Kidney epithelial cell (primary cell): ENCODE results near the gene BCR. TPM values are rescaled to one million over a fixed set of nuclear protein-coding genes. Genes with fewer than 3 reads are reported as not detected.

Experiments
- DNase-seq: peaks from one replicate; pipeline ENCODE4 v3.0.0-alpha.2; 2010; ENCODE audit warnings: low read depth
- H3K27me3 ChIP-seq: 2 replicates; pipeline ENCODE4 v1.6.0; 2011; ENCODE audit warnings: low read length; ENCODE audit not compliant: control insufficient read depth, insufficient read depth
- H3K36me3 ChIP-seq: 2 replicates; pipeline ENCODE4 v1.5.1; 2011; ENCODE audit warnings: low read length; ENCODE audit not compliant: control insufficient read depth, insufficient read depth
- H3K4me3 ChIP-seq: 2 replicates; pipeline ENCODE4 v1.5.1; 2011; ENCODE audit warnings: low read depth, mild to moderate bottlenecking, control low read depth, low read length
- total RNA-seq: library from RNA; depleted of rRNA; stranded (reverse); fragments of >200 nt; gene quantifications from 2 replicates; pipeline ENCODE4 v1.2.3, GENCODE V29; 2015
- TF ChIP-seq, protein P1 (sequence below): IDR thresholded peaks from 2 replicates; pipeline ENCODE4 v1.5.1; 2011; ENCODE audit warnings: mild to moderate bottlenecking, moderate library complexity, low read length, control low read depth, inconsistent platforms; ENCODE audit not compliant: insufficient read depth, poor library complexity, severe bottlenecking

BCR gene
- total RNA-seq, 1 donor from 2014 or later, result 42.5 TPM

DNA sequence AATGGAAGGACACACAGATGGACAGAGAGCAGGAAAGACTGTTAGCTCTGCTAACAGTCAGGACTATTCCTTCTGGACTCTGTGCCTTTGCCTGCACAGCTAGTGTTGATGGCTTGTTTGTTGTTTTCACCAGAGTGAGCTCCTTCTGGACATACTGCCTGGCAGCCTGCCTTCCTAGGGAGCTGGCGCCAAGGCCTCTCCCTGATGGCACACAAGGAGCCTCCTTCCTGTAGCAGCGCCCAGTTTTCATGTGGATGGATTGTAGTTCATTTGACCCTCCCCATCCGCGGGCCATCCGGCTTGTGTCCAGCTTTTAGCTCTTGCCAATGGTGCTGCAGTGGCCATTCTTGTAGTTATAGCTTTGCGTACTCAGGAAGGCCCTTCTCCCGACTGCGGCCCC, 16.6 kb upstream of the BCR start:
- H3K4me3 ChIP-seq, result no peak overlapping the region
- H3K36me3 ChIP-seq, result no peaks in the 10 kb centered on the region
- H3K27me3 ChIP-seq, result peaks cover 2% of the 10 kb centered on the region
- TF ChIP-seq, protein P1, sequence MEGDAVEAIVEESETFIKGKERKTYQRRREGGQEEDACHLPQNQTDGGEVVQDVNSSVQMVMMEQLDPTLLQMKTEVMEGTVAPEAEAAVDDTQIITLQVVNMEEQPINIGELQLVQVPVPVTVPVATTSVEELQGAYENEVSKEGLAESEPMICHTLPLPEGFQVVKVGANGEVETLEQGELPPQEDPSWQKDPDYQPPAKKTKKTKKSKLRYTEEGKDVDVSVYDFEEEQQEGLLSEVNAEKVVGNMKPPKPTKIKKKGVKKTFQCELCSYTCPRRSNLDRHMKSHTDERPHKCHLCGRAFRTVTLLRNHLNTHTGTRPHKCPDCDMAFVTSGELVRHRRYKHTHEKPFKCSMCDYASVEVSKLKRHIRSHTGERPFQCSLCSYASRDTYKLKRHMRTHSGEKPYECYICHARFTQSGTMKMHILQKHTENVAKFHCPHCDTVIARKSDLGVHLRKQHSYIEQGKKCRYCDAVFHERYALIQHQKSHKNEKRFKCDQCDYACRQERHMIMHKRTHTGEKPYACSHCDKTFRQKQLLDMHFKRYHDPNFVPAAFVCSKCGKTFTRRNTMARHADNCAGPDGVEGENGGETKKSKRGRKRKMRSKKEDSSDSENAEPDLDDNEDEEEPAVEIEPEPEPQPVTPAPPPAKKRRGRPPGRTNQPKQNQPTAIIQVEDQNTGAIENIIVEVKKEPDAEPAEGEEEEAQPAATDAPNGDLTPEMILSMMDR, result no peak
- no peak for DNase-seq

- peaks cover 2% of the 10 kb centered on the region for H3K27me3 ChIP-seq
- no peak for DNase-seq
- no peaks in the 10 kb centered on the region for H3K36me3 ChIP-seq
- TF ChIP-seq, protein P1, result no peak
- no peak overlapping the region for H3K4me3 ChIP-seq
Observed at GRCh38 chr22:23164091-23164490, 16.2 kb upstream of the BCR start.

DNA sequence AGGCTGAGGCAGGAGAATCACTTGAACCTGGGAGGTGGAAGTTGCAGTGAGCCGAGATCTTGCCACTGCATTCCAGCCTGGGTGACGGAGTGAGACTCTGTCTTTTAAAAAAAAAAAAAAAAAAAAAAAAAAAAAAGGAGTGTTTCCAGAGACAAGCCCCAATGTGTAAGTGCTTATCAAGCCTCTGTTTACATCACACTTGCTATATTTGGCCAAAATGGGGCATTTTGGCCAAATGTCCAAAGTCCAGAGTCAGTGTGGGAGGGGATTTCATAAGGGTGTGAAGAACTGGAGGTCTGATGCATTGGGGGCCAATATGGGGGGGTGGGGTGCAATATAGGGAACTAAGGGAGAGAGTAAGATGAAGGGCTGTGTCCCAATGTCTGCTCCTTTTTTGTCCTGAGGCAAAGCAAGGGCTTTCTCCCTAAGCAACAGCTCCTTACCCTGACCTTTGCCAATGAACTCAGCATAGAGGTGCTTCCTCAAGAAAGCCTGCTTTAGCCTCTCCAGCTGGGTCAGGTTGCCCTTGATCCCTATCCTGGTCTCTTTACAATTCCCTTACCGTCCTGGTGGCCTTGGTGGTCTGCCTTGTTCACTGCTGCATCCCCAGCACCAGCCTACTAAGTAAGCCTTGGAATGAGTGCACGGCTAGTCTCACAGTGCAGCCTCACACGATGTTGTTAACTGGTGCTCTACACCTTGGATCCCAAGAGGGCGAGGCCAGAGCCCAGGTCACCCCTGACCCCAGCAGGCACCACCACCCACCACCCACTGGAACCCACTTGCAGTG, 14.1 kb upstream of the BCR start:
- H3K4me3 ChIP-seq, result no peak overlapping the region
- DNase-seq, result no peak
- no peaks in the 10 kb centered on the region for H3K36me3 ChIP-seq
- H3K27me3 ChIP-seq, result peaks cover 2% of the 10 kb centered on the region
- TF ChIP-seq, protein P1, result no peak

DNA sequence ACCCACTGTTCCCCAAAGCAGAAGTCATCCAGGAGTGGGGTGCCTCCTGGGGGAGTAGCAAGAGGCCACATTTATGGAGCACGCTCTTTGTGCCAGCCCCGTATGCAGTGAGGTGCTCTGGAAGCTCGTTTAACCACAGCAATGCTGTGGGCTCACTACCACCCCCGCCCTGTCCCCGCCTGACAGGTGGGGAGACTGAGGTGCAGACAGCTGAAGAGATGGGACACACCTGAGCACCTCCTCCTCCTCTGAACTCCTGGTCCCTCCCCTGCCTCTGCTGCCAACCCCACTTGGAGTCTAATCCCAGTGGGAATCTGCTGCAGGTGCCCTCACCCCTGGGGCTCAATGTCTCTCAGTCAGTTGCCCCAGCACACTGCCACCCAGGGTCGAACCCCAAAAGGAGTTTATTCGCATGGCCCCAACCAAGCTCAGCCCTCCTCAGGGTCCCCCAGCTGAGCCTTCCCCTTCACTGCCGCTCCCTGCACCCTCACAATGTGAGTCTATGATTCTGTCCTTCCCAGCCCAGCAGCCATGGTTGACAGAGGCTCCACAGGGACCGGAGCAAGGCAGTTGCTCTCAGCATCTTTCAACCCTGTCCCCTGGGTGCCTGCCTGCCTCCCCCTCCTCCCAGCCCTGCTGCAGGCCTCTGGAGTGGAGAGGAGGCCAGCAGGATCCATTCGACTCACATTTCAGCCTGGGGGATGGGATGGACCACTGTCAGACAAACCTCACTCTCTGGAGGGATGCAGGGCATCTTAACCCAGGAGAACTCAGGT, 13.3 kb upstream of the BCR start:
- TF ChIP-seq, protein P1, result no peak
- no peak for DNase-seq
- H3K27me3 ChIP-seq, result peaks cover 2% of the 10 kb centered on the region
- H3K4me3 ChIP-seq, result no peak overlapping the region
- H3K36me3 ChIP-seq, result no peaks in the 10 kb centered on the region

DNA sequence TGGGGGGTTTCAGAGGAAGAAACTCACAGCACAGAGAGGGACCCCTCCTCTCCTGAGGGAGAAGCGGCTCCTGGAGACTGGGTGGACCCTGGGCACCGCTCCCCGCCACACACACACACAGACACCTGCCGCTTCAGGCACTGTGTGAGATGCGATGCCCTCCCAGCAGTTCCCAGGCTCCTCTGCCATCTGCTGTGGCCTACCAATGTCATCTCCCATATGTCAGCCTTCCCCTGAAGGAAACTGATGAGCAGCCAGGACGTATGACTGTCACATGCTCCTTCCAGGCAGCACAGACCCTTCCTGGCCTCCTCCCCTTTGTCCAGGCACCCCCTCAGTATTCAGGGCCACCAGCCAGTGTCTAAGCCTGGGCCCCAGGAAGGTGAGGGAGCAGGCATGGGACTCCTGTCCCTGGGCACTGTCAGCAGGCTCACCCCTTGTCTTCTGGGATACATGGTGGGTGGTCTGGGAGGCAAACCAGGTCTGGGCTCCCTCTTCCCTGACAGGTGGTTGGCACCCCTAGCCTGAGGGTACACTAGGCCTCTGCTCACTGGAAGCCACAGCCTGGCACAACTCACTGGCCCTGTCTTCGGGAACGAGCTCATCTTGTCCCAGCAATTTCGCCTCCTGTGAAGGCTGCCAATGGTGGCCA, 11.8 kb upstream of the BCR start:
- no peak for DNase-seq
- TF ChIP-seq, protein P1, result no peak
- peaks cover 2% of the 10 kb centered on the region for H3K27me3 ChIP-seq
- no peaks in the 10 kb centered on the region for H3K36me3 ChIP-seq
- no peak overlapping the region for H3K4me3 ChIP-seq
